Cerebellar cortex (tissue), 1 donor: ENCODE results near the gene CGB7.
"Not testable (repeated sequence)": the region's sequence is repeated elsewhere in the genome, so short reads cannot be mapped to it uniquely, and the experiment has no call there.

Source experiments
- DNase-seq: peaks from one replicate; pipeline ENCODE4 v3.0.0-alpha.2; 2015; ENCODE audit warnings: low spot score

CGB7 gene

DNA sequence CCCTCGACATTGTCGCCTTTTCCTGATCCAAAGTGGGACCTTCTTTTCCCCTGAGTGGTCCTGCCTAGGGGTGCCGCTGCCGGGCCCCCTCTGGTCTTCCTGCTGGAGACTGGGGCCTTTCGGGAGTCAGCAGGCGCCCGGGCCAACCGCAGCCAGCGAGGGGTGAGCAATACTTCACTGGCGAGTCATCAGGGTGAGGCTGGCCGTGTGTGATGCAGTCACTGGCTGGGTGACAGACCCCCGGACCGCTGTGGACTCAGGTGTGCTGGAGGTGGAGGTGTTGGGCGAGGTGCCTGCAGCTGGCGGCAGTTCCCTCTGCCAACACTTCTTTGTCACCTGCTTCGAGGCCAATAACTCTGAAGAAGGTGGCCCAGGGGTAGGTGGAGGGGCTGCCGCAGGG, 15.4 kb downstream of the CGB7 start:
- no peak for DNase-seq

DNA sequence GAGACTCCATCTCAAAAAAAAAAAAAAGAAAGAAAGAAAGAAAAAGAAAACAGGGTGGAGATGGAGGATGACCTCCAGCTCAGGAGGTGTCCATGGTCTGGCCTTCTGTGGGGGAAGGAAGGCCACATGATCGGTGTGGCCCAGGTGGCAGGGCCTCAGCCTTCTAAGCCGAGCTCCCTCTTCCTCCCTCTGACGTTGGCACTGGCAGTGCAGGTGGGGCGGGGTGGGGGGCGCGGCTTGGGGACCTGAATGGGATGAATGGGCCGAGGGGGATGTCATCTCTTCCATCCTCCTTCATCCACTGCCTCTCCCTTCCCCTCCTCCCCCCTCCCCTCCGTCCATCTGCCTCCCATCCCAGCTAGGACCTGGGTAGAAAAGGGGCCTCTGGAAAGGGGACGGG, 17.8 kb downstream of the CGB7 start:
- not testable (repeated sequence) for DNase-seq

DNA sequence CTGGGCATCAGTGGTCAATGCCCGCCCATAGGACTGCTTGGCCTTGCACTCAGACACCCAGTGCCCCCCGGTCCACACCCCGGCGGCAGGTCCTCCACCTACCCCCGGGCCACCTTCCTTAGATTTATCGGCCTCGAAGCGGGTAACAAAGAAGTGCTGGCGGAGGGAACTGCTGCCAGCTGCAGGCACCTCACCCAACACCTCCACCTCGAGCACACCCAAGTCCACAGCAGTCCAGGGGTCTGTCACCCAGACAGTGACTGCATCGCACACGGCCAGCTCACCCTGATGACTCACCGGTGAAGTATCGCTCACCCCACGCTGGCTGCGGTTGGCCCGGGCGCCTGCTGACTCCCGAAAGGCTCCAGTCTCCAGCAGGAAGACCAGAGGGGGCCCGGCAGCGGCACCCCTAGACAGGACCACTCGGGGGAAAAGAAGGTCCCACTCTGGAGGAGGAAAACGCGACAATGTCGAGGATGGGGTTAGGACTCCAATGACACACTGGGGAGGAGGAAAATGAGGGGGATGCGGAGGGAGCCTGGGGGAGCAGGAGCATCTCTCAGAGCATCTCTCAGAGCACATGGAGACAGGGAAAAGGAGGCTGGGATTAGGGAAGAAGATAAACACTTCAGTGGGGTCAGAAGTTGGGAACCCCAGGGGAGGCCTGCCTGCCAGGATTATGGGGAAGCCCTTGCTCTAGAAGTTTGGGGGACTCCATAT, 18.8 kb downstream of the CGB7 start:
- DNase-seq, result not testable (repeated sequence)

DNA sequence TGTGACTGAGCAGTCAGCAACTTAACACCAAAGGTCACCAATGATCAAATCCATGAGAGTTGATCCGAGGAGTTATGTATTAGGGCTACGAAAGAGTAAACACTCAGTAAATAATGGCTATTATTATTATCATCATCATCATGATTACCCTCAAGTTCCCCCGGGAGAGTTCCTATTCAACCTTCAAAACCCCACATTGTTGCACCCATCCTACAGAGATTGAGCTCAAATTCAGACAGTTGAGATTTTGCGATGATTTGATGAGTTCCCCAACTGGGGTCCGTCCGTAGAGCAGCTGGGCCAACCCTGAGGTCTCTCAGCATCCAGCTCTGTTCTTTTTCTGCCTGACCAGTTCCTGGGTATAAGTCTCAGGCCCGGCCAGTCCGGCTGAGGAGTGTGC, 19.4 kb downstream of the CGB7 start:
- DNase-seq, result not testable (repeated sequence)

DNA sequence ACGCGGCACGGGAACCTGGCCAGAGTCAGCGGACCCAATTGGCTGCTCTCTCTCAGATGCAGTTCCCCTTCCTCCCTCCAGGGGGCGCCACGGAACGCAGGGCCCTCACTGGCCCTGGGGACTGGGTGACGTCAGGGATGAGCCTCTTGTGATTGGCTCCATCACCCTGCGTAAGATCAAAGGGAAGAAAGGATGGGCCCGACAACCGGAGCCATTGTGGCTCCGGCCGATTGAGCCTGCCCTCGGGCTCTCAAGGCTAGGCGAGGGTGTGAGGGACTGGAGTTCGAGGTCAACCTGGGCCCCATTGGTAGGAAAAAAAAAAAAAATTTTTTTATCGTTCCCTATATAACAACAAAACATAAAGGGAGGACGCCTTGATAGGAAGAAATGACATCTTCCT, 20.7 kb downstream of the CGB7 start, which contains the start of gene CGB1:
Gene CGB1 (minus strand): TSS at position 81 of the 400 bp plus-strand sequence. CDS start 184 bp downstream, outside the sequence.
- DNase-seq, result not testable (repeated sequence)

DNA sequence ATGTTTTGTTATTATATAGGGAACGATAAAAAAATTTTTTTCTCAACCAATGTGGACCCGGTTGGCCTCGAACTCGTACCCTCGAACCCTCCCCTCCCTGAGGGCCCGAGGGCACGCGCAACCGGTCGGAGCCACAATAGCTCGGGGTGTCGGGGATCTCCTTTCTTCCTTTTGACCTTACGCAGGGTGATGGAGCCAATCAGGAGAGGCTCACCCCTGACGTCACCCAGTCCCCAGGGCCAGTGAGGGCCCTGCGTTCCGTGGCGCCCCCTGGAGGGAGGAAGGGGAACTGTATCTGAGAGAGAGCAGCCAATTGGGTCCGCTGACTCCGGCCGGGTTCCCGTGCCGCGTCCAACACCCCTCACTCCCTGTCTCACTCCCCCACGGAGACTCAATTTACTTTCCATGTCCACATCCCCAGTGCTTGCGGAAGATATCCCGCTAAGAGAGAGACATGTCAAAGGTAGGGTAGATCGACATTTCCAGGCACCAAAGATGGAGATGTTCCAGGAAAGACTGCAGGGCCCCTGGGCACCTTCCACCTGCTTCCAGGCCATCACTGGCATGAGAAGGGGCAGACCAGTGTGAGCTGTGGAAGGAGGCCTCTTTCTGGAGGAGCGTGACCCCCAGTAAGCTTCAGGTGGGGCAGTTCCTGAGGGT, 25.8 kb downstream of the CGB7 start, which contains the start of gene CGB2:
Gene CGB2 (plus strand): TSS at position 249 of the 660 bp plus-strand sequence. CDS start 206 bp downstream, at position 455.
- DNase-seq, result not testable (repeated sequence)

DNA sequence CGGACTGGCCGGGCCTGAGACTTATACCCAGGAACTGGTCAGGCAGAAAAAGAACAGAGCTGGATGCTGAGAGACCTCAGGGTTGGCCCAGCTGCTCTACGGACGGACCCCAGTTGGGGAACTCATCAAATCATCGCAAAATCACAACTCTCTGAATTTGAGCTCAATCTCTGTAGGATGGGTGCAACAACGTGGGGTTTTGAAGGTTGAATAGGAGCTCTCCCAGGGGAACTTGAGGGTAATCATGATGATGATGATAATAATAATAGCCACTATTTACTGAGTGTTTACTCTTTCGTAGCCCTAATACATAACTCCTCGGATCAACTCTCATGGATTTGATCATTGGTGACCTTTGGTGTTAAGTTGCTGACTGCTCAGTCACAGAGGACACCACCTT, 27.2 kb downstream of the CGB7 start:
- DNase-seq, result not testable (repeated sequence)

DNA sequence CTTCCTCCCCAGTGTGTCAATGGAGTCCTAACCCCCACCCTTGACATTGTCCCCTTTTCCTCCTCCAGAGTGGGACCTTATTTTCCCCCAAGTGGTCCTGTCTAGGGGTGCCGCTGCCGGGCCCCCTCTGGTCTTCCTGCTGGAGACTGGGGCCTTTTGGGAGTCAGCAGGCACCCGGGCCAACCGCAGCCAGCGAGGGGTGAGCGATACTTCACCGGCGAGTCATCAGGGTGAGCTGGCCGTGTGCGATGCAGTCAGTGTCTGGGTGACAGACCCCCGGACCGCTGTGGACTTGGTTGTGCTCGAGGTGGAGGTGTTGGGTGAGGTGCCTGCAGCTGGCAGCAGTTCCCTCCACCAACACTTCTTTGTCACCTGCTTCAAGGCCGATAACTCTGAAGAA, 27.8 kb downstream of the CGB7 start:
- not testable (repeated sequence) for DNase-seq

DNA sequence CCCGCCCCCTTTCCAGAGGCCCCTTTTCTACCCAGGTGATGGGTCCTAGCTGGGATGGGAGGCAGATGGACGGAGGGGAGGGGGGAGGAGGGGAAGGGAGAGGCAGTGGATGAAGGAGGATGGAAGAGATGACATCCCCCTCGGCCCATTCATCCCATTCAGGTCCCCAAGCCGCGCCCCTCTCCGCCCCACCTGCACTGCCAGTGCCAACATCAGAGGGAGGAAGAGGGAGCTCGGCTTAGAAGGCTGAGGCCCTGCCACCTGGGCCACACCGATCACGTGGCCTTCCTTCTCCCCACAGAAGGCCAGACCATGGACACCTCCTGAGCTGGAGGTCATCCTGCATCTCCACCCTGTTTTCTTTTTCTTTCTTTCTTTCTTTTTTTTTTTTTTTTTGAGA, 28.9 kb downstream of the CGB7 start:
- not testable (repeated sequence) for DNase-seq

DNA sequence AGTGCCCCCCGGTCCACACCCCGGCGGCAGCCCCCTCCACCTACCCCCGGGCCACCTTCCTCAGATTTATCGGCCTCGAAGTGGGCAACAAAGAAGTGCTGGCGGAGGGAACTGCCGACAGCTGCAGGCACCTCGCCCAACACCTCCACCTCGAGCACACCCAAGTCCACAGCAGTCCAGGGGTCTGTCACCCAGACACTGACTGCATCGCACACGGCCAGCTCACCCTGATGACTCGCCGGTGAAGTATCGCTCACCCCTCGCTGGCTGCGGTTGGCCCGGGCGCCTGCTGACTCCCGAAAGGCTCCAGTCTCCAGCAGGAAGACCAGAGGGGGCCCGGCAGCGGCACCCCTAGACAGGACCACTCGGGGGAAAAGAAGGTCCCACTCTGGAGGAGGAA, 31.9 kb downstream of the CGB7 start:
- DNase-seq, result not testable (repeated sequence)

DNA sequence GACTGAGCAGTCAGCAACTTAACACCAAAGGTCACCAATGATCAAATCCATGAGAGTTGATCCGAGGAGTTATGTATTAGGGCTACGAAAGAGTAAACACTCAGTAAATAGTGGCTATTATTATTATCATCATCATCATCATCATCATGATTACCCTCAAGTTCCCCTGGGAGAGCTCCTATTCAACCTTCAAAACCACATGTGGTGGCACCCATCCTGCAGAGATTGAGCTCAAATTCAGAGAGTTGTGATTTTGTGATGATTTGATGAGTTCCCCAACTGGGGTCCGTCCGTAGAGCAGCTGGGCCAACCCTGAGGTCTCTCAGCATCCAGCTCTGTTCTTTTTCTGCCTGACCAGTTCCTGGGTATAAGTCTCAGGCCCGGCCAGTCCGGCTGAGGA, 32.5 kb downstream of the CGB7 start:
- not testable (repeated sequence) for DNase-seq

DNA sequence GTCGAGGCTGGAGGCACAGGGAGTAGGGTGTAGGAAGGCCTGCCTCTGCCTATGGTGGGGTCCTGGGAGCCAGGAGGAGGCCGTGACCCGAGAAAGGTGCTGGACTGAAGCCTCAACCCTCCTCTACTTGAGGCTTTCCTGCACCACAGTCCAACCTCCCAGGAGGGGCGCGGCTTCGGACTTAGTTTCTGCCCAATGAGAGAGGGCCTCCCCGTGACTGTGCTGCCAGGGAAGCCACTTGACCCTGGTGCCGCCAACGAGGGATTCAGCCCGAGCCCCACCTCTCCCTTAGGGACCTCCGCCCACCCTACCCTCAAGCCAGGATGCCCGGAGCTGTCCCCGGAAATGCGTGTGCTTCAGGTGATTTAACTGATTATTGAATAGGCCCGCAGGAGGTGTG, 33.3 kb downstream of the CGB7 start, which contains the start of gene CGB3:
Gene CGB3 (minus strand): TSS at position 101 of the 400 bp plus-strand sequence. CDS start 362 bp downstream, outside the sequence.
- DNase-seq, result not testable (repeated sequence)

DNA sequence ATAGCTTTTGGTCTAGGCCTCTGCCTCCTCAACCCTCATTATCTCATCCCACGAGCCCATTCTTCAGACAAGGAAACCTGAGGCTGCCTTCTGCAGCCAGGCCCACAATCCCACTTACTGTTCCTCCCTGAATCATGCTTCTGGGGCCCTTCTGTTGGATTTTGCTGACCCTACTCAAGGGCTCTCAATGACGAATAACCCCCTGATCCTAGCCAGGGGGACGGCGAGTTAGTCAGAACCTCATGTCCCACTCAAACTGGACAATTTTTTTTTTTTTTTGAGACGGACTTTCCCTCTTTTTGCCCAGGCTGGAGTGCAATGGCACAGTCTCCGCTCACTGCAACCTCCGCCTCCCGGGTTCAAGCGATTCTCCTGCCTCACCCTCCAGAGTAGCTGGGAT, 35.4 kb downstream of the CGB7 start:
- no peak for DNase-seq

DNA sequence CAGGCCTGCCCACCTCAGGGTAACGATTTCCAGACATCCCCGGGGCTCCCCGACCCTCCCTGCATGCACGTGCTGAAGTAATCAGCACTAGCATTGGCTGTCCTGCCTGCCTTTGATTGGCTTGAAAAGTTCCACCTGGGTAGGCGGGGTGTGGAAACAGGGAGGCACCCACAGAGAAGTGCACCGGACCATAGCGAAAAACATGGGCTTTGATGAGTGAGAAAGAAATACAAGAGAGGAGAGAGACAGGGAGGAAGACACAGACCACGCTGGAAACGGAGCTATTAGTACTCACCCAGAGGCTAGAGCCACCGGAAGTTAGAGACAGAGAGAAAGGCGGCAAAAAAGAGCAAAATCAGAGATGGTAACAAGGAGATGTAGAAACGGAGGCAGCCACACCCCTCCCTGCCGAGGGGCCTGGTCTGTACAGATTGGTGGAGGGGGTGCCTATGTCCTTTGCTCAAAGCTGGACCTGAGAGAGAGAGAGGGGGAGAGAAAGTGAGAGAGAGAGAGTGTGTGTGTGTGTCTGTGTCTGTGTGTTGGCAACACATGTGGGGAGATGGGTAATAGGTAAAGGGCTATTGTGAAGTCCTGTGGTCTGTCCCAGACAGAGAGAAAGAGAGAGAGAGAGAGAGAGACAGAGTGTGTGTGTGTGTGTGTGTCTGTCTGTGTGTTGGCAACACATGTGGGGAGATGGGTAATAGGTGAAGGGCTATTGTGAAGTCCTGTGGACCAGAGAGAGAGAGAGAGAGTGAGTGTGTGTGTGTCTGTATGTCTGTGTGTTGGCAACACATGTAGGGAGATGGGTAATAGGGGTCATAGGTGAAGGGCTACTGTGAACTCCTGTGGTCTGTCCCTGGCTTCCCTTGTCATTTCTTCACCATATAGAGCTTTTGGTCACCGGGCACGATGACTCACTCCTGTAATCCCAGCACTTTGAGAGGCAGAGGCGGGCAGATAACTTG, 36.3 kb downstream of the CGB7 start:
- peak; percentile 22 for DNase-seq

DNA sequence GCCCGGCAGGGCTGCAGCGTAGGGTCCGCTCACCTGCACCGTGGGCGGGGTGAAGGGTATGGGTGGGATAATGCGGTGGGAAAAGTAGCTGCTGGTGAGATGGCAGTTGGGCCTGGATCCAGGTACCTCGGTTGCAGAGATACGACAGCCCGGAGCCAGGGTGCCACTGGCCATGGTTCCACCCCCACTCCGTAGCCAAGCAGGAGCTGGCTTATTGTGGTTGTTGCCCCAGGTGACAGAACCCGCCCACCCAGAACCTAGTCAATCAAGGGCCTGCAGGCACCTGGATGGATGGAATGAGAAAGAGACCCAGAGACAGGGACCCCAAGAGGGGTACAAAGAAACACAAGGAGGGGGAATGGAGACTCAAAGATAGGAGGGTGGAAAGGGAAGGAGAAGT, 37.2 kb downstream of the CGB7 start:
- no peak for DNase-seq

DNA sequence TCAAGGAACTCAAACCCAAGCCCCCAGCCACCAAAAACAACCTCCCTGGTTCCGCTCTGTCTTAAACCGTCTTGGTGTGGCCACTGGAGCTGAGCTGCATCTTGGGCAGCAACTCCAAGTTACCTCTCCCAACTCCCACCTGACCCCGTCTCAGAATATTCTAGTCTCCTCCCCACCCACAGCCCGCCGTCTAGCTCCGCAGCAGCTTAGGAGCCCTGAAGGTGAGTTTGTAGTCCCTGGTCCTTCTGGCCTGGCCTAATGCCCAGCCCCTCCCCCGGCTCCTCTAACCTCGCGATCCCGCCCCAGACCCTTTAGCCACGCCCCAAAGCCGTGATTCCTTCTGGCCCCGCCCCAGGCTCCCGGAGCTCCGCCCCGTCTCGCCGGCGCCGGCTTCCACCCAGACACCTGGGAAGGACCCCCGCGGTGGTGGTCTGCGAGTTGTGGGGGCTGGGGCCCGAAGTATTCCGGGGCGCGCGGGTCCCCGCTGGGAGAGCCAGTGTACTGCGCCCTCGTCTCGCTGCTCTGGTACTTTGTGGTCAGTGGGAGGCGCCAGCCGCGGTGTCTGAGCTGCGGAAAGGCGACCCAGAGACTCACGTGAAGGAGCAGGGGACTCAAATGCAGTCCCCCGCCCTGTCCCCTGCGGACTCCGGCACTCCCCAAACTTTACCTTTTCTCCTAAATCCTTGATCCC, 38.2 kb downstream of the CGB7 start:
- peak; percentile 28 for DNase-seq

DNA sequence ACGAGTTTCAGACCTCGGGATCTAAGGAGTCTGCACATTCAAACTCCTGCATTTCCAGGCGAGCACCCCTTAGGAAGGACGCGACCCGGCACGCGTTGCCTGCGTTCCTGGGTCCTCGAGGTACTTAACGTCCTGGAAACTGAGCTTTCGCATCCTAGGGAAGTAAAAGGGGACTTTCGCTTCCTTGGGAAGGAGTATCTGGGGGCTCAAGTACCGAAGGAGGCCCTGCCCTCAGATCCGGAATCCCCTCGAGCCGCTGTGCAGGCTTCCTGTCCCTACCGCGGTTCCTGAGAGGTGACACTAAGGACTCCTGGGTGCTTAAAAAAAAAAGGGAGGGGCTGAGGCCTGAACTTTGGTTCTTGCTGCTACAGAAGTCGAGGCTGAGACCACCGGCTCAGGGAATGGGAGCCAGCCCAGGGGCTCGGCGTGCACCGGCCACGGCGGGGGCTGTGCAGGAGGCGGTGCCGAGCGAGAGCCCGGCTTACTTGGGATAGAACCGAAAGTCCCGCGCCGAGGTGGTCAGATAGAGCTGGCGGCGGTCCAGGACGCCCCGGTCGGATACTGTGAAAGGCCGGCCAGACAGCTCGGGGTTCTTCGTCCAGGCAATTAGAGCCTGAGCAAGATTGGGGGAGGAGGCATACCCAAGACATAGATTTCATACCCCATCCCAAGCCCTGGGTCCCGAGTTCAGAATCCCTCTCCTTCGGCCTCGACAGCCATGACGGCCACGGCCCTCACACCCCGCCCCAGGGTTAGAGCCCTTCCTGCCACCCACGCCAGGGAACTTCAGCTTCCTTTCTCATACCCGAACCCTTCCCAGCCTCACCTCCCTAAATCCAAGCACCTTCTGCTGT, 38.9 kb downstream of the CGB7 start:
- not testable (repeated sequence) for DNase-seq

DNA sequence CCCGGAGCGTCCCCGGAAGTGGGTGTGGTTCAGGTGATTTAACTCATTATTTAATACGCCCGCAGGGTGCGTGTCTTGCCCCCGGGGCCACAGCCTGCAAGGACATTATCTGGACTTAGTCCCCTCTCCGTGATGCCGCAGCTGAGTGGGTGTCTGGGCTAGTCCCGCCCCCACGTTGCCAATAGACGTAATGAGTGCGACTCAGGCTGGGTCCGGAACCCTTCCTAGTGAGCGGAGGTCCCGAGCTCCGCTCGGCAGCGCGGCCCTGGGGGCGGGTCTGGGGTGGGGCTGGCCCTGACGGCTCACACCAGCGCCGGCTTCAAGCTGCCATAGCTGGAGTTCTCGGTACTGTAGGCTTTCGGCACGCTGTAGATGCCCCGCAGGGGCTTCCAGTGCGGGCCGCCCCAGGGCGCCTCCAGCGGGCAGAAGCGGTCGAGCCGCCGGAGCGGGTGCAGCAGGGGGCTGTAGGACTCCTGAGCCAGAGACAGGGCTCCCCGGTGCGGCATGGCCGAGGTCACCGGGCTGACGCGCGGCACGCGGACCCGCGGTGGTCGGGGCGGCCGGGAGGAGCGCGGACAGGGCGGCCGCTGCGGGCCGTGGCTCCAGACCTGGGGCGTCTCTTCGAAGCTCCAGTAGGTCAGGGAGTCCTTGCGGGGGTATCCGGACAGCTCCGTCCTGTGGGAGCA, 39.7 kb downstream of the CGB7 start:
- peak; percentile 43 for DNase-seq

DNA sequence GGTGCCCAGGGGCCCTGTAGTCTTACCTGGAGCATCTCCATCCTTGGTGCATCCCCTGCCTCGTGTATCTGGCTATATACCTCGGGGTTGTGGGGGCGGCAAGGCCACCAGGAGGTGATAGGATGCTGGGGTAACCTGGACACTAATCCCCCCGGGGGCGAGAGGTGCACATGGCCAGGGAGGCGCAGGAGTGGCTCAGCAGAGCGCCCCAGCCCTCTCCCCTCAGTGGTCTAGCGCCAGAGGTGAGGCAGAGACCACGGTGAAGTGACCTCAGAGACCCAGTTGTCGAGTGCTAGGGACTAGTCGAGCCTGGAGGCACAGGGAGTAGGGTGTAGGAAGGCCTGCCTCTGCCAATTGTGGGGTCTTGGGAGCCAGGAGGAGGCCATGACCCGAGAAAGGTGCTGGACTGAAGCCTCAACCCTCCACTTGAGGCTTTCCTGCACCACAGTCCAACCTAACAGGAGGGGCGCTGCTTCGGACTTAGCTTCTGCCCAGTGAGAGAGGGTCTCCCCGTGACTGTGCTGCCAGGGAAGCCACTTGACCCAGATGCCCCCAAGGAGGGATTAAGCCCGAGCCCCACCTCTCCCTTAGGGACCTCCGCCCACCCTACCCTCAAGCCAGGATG, 40.4 kb downstream of the CGB7 start, which contains the start of gene LHB:
Gene LHB (minus strand): TSS at position 51 of the 625 bp plus-strand sequence. CDS start 10 bp downstream, at position 41.
- DNase-seq, result no peak
